ENCODE results near the gene DUSP8. TPM values are rescaled to one million over a fixed set of nuclear protein-coding genes. Genes with fewer than 3 reads are reported as not detected.

Gene DUSP8
- total RNA-seq, 2 donors from 2014 or later: 4.7 to 7.0 TPM

DNA sequence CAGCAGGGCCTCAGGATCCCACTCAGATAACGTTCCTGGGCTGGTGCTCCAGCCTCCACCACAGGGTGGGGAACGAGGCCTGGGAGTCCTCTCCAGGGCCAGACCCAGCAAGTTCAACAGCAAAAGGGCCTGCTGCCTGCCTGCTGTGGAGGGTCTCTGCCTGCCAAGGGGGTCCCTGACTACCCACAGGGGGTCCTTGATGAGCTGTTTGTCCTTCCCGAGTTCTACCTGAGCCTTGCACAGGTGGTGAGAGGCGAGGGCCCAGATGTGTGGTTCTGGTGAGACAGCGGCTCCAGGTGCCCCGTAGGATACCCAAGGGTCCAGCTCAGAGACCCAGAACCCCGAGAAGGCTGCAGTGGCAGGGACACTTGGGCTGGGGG, 4.4 kb downstream of the DUSP8 start:
- peaks cover 17% of the 10 kb centered on the region for H3K4me1 ChIP-seq (ENCODE audit: control insufficient read depth, insufficient read depth, low read length)
- no peak overlapping the region for H3K27ac ChIP-seq (ENCODE audit: low read depth, low read length)

DNA sequence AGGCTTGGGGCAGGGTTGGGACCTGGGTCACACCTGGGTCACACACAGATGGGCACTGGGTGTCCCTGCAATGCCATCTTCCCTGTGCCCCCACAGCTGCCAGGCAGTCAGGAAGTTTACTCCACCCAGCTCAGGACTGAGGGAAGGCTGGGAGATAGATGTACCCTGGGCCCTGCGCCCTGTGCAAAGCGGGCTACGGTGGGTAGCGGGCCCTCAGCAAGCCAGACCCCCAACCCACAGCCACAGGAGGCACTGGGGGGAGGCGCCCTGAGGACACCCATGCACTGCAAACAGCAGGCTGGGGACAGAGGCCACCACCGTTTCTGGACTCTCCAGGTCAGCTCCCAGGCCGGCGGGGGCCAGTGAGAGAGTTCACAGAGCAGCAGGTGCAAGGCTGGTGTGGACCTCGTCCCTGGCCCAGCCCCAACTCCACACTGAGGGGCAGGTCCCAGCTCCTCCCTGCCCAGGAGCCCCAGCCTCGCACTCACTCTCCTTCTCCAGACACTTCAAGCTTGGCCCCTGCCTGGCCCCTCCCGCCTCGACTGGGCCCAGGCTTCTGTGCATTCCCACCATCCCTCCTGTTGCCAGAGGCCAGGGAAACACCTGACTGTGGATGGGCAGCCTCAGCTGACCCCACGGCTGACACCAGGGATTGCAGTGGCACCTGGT, 4.9 kb downstream of the DUSP8 start:
- H3K9me3 Mint-ChIP-seq: no peaks in the 10 kb centered on the region
- Histone ChIP-seq H3K27me3 (ENCODE audit: control insufficient read depth, insufficient read depth, low read length, poor library complexity, severe bottlenecking) (peaks cover 13% of the 10 kb centered on the region), H3K9me3 (ENCODE audit: control insufficient read depth, low read length) (no peaks in the 10 kb centered on the region), H3K36me3 (ENCODE audit: control insufficient read depth, insufficient read depth, low read length) (no peaks in the 10 kb centered on the region), H3K27ac (ENCODE audit: low read depth, low read length) (no peak overlapping the region), H3K9ac (ENCODE audit: extremely low read depth, low read length, poor library complexity, severe bottlenecking) (no peak overlapping the region), H3K4me3 (ENCODE audit: low read length) (no peak overlapping the region), H3K4me1 (ENCODE audit: control insufficient read depth, insufficient read depth, low read length) (peaks cover 17% of the 10 kb centered on the region)
- DNase-seq: no peak
- 81 to 87% methylated on average over 6 to 13 of the region's 13 CpGs for WGBS, 2 experiments (ENCODE audit: insufficient coverage in 1 of 2, insufficient read length in 1 of 2)
- TF ChIP-seq, protein P1, sequence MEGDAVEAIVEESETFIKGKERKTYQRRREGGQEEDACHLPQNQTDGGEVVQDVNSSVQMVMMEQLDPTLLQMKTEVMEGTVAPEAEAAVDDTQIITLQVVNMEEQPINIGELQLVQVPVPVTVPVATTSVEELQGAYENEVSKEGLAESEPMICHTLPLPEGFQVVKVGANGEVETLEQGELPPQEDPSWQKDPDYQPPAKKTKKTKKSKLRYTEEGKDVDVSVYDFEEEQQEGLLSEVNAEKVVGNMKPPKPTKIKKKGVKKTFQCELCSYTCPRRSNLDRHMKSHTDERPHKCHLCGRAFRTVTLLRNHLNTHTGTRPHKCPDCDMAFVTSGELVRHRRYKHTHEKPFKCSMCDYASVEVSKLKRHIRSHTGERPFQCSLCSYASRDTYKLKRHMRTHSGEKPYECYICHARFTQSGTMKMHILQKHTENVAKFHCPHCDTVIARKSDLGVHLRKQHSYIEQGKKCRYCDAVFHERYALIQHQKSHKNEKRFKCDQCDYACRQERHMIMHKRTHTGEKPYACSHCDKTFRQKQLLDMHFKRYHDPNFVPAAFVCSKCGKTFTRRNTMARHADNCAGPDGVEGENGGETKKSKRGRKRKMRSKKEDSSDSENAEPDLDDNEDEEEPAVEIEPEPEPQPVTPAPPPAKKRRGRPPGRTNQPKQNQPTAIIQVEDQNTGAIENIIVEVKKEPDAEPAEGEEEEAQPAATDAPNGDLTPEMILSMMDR (conservative IDR thresholded peaks at IDR 0.05): no peak
- no peak overlapping the region for H3K27ac Mint-ChIP-seq
- peaks cover 2% of the 10 kb centered on the region for H3K27me3 Mint-ChIP-seq (ENCODE audit: insufficient read depth)
- H3K4me3 Mint-ChIP-seq: no peak overlapping the region
- peaks cover 20% of the 10 kb centered on the region for H3K4me1 Mint-ChIP-seq
- no peaks in the 10 kb centered on the region for H3K36me3 Mint-ChIP-seq (ENCODE audit: low read depth)

More for the DNA sequence above, 4.4 kb downstream of the DUSP8 start:
- Histone ChIP-seq H3K27me3 (ENCODE audit: control insufficient read depth, insufficient read depth, low read length, poor library complexity, severe bottlenecking) (peaks cover 16% of the 10 kb centered on the region), H3K4me3 (ENCODE audit: low read length) (no peak overlapping the region), H3K9ac (ENCODE audit: extremely low read depth, low read length, poor library complexity, severe bottlenecking) (no peak overlapping the region), H3K36me3 (ENCODE audit: control insufficient read depth, insufficient read depth, low read length) (no peaks in the 10 kb centered on the region), H3K9me3 (ENCODE audit: control insufficient read depth, low read length) (no peaks in the 10 kb centered on the region)
- peak overlapping the region; percentile 48 for H3K27ac Mint-ChIP-seq
- TF ChIP-seq, protein P1 (conservative IDR thresholded peaks at IDR 0.05): no peak
- 86 to 89% methylated on average over 6 to 7 of the region's 7 CpGs for WGBS, 2 experiments (ENCODE audit: insufficient coverage in 1 of 2, insufficient read length in 1 of 2)
- peaks cover 20% of the 10 kb centered on the region for H3K4me1 Mint-ChIP-seq
- DNase-seq: no peak
- H3K36me3 Mint-ChIP-seq (ENCODE audit: low read depth): no peaks in the 10 kb centered on the region
- no peak overlapping the region for H3K4me3 Mint-ChIP-seq
- no peaks in the 10 kb centered on the region for H3K9me3 Mint-ChIP-seq
- H3K27me3 Mint-ChIP-seq (ENCODE audit: insufficient read depth): peaks cover 2% of the 10 kb centered on the region

DNA sequence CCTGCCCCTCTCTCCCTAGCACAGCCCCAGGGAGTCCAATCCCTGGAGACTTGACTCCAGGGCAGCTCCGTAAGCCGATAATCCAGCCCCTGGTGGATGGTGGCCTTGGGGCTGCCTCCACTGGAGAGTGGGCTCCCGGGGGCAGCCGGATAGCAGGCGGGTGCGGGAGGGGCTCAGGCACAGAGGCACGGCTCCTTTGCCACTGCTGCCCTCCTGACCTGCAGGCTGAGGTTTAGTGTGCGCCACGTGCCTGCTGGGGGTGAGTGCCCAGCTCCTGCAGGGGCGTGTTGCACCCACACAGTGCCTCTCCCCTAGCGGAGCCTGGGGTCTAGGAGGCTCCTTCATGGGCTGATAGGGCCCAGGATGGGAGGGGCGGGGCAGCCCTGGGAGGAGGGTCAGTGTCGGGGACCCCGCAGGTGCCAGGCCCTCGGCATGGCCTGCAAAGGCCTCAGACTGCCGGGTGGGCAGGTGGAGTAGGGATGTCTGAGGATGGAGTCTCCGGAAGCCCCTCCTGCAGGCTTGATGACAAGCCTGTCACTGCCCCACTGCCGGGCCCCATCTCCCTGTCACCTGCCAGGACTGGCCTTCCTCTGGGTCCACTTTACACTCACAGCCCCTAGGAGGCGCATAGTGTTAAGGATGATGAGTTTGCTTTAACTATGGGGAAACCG, 5.6 kb downstream of the DUSP8 start:
- whole genome bisulfite sequencing, 2 experiments (ENCODE audit: insufficient coverage in 1 of 2, insufficient read length in 1 of 2): 92% methylated on average over 11 to 16 of the region's 20 CpGs

More for the DNA sequence above, 5.6 kb downstream of the DUSP8 start:
- no peaks in the 10 kb centered on the region for H3K9me3 Mint-ChIP-seq
- H3K27me3 Mint-ChIP-seq (ENCODE audit: insufficient read depth): peaks cover 2% of the 10 kb centered on the region
- H3K4me3 Mint-ChIP-seq: no peak overlapping the region
- H3K36me3 Mint-ChIP-seq (ENCODE audit: low read depth): no peaks in the 10 kb centered on the region
- no peak overlapping the region for H3K9ac ChIP-seq (ENCODE audit: extremely low read depth, low read length, poor library complexity, severe bottlenecking)
- TF ChIP-seq, protein P1 (conservative IDR thresholded peaks at IDR 0.05): peak; percentile 63
- H3K36me3 ChIP-seq (ENCODE audit: control insufficient read depth, insufficient read depth, low read length): no peaks in the 10 kb centered on the region
- H3K27me3 ChIP-seq (ENCODE audit: control insufficient read depth, insufficient read depth, low read length, poor library complexity, severe bottlenecking): peaks cover 13% of the 10 kb centered on the region
- peaks cover 17% of the 10 kb centered on the region for H3K4me1 ChIP-seq (ENCODE audit: control insufficient read depth, insufficient read depth, low read length)
- H3K4me1 Mint-ChIP-seq: peaks cover 20% of the 10 kb centered on the region
- no peak overlapping the region for H3K27ac Mint-ChIP-seq
- DNase-seq: no peak
- H3K27ac ChIP-seq (ENCODE audit: low read depth, low read length): no peak overlapping the region
- H3K4me3 ChIP-seq (ENCODE audit: low read length): no peak overlapping the region
- no peaks in the 10 kb centered on the region for H3K9me3 ChIP-seq (ENCODE audit: control insufficient read depth, low read length)
